HG03097 (cell line): ENCODE data around the gene CACNA1H.

Source experiments
- ATAC-seq: cut with Tn5 transposase; IDR thresholded peaks from one replicate; pipeline ENCODE4 v1.9.1; 2021; ENCODE audit not compliant: unreplicated experiment, low FRiP score

The CACNA1H gene

DNA sequence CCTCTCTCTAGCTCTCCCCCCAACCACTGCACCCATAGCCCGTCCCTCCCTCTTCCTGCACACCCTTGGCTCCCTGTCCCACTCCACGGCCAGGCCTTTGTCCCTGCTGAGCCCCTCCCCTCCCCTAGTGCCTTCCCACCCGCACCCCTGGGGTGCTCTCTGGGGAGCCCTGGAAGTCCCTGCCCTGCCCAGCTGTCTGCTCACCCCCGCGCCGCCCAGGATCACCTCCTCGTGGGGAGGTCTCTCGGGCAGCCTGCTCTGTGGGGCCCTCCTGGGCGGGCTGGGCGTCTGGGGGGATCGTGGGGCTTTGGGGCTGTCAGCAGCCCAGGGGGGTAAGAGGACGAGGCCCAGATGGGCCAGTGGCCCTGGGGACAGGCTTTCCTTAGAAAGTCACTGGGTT is 18.1 kb downstream of the CACNA1H start:
- no peak for ATAC-seq

DNA sequence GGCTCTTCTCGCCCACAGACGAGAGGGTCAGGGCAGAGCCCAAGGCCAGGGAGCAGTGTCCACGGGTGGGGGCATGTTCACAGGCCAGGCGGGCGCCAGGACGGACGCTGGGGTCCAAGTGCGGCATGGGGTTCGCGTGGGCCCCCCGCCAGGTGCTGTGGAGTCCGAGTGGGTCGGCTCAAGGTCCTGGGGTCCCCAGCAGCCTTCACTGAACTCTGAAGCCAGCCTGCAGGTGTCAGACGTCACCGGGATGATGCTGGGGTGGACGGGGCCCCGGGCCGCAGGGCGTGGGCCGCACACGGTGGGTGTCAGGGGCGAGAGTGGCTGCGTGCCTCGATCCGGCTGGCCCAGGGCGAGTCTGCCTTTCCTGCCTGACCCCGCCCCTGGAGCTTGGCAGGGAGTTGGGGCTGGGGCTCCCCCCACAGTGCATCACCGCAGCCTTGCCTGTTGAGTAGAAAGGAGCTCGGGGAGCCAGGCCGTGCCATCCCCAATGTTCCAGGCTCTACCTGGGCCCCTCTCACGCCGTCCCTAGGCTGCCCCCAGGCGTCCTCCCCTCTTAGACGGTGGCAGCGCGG is 19.0 kb downstream of the CACNA1H start:
- ATAC-seq: no peak

- ATAC-seq: no peak
Observed at GRCh38 chr16:1172651-1173050, 19.7 kb downstream of the CACNA1H start.

DNA sequence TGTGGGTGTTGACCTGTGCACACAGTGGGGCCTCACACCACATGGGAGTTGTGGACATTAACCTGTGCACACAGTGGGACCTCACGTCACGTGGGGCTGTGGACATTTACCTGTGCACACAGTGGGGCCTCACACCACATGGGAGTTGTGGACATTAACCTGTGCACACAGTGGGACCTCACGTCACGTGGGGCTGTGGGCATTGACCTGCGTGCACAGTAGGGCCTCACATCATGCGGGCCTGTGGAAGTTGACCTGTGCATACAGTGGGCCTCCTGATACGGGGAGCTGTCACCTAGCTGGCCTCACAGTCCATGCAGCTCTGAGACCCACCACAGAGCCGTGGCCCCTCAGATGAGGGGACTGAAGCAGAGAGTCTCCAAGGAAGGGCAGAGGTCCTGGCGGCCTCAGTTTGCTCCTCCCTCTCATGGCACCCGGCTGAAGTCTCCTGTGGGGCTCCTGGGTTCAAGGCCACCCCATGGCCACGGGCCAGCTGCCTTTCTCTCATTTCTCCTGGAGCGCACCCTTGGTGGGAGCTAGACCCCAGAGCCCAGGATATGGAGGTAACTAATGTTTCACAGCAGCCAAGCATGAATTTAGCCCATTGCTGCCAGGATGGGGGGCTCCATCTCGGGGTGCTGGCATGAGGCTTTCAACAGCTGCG is 21.0 kb downstream of the CACNA1H start:
- no peak for ATAC-seq

GRCh38 chr16:1174477-1175357 is 21.8 kb downstream of the CACNA1H start:
- ATAC-seq: no peak

- no peak for ATAC-seq
Observed at GRCh38 chr16:1175566-1176279, 22.8 kb downstream of the CACNA1H start.

DNA sequence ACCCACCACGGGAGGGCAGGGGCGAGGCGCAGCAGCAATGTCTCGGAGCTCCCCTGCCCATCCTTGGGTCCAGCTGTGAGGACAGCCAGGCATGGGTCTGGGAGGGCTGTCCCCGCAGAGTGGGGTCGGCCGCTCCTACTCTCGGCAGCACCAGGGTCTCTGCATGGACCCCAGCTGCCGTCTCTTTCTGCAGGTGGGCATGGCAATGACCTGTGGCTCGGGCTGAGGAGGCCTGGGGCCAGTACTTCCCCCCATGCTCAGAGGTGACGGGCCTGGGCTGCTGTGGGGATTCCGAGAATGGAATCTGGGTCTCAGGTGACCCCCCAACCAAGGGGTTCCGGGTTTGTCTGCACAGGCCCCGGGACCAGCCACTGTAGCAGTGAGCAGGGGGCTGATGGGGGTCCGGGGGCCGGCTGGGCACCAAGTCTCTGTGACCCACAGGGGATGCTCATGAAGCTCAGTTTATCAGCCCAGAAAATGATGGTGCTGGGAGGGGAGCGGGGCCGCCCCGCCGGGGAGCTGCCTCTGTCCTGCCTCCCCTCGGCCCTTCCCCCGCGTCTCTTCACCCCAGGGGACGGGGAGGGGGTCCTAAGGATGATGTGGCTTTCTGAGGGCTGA is 23.5 kb downstream of the CACNA1H start:
- no peak for ATAC-seq

GRCh38 chr16:1177053-1177452 is 24.1 kb downstream of the CACNA1H start:
- no peak for ATAC-seq

- ATAC-seq: no peak
Observed at GRCh38 chr16:1177750-1178149, 24.8 kb downstream of the CACNA1H start.

GRCh38 chr16:1178295-1178910 is 25.5 kb downstream of the CACNA1H start:
- ATAC-seq: no peak

GRCh38 chr16:1180549-1181403 is 27.9 kb downstream of the CACNA1H start:
- no peak for ATAC-seq

DNA sequence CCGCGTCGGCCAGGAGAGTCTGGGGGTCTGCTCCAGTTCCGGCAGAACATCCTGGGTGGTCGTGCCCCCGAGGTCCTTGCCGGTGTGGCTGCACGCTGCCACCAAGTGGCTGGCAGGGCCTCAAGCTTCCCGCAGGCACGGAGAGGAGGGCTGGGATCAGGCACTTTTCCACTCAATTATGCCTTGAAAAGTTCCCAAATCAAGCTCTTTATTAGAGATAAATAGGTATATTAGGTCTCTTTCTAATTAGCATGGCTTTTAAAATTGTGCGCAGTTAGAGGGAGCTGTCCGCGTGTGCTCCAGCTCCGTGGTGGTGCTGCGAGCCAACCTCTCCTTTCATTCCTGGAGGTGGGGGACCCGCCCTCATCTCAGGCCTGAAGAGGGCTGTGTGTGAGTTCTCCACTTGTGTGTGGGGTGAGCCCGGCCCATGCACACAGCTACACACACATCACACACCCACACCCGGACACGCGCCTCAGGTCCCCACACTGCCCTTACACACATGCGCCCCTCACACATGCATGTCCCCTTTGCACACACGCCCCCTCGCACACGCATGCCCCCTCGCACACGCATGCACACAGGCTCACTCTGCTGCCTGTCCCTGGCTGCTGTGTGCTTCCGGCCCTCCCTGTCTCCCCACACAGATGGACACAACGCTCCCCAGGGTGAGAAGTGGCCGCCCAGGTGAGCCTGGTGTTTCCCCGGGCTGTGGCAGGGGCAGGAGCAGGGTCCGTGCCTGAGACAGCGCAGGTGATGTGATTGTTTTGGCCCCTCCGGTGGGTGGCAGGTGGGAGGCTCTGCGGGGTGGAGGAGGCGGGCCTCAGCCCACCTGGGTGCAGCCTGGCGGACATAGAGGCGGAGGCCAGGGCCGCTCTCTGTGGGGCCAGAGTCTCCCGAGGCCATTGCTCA is 28.8 kb downstream of the CACNA1H start:
- ATAC-seq: no peak

DNA sequence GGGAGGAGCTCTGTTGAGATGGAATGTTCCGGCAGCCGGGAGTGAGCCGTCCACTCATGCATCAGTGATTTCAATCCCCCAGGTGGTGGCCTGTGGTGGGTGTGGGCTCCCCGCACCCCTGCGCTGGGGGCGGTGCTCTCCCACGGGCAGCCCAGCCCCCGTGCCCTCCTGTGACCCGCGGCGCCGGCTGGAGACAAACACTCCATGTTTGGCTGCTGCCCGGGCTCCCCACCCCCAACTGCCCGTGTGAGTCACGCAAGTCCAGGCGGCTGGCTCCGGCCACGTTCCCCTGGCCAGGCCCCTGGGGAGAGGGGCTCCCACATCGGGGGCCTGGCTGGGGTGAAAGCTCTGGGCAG is 29.4 kb downstream of the CACNA1H start:
- ATAC-seq: no peak

- ATAC-seq: no peak
Observed at GRCh38 chr16:1182950-1183907, 30.3 kb downstream of the CACNA1H start.

- ATAC-seq: no peak
Observed at GRCh38 chr16:1184156-1184868, 31.4 kb downstream of the CACNA1H start.

DNA sequence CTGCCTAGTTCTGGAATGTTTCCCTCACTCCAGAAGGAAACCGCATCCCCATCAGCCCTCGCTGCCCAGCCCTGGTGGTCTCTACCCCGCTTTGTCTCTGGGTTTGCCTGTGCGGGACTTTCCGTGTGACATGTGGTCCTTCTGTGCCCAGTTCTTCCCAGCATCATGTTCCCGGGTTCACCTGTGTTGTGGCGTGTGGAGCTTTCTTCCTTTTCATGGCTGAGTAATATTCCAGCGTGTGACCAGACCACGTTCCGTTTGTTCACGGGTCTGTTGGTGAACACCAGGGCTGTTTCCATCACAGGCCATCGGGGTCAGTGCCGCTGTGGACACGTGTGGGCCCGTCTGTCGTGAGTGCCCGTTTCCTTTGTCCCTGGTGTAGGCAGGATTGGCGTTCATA is 32.1 kb downstream of the CACNA1H start:
- no peak for ATAC-seq
